B cell (primary cell): ENCODE measurements around the gene SFSWAP. TPM values are rescaled to one million over a fixed set of nuclear protein-coding genes. Genes with fewer than 3 reads are reported as not detected.
A peak's percentile ranks its signal among the peaks of the same experiment; 100 is the strongest.

Experiments
- ATAC-seq: fragments of 200-7000 bp; cut with Tn5 transposase; one replicate; pipeline ENCODE4 v1.10.0; 2021; ENCODE audit warnings: low read depth, mild to moderate bottlenecking, moderate number of reproducible peaks, moderate library complexity
- CTCF ChIA-PET: fragments of 350-600 bp; sonication (Branson Sonifier 250); formaldehyde crosslinking; loops from one replicate; lab custom pipeline; 2021; ENCODE audit warnings: antibody characterized with exemption, inconsistent platforms; lab: Charles Lee
- POLR2A ChIA-PET: fragments of 350-600 bp; sonication (Branson Sonifier 250); formaldehyde crosslinking; loops from one replicate; lab custom pipeline; 2021; ENCODE audit warnings: antibody characterized with exemption; lab: Charles Lee
- DNase-seq: peaks from one replicate; pipeline ENCODE4 v3.0.0; 2013
- H2AFZ ChIP-seq: 2 replicates; pipeline ENCODE4 v1.6.1; 2012; ENCODE audit warnings: mild to moderate bottlenecking, low read depth, low read length; ENCODE audit not compliant: insufficient read depth, poor library complexity, severe bottlenecking
- H3K27ac ChIP-seq, 2 donors: 1 replicate in 1 of 2; 2 replicates in 1 of 2; pipeline ENCODE4 v1.5.1; 2012 to 2013; ENCODE audit warnings: low read length in 2 of 2, mild to moderate bottlenecking in 2 of 2, moderate library complexity in 1 of 2
- H3K27me3 ChIP-seq, 4 experiments: fragments of 200-600 bp in 1 of 4; sonication (generic) in 1 of 4; replicated peaks in 1 of 4; 1 replicate in 2 of 4; 2 replicates in 2 of 4; pipeline versions ENCODE4 v1.6.1 to v1.7.0; 2013 to 2016; ENCODE audit warnings: low read length in 3 of 4, mild to moderate bottlenecking in 2 of 4, mixed read lengths in 1 of 4, moderate library complexity in 1 of 4; ENCODE audit not compliant: insufficient read depth in 4 of 4, control insufficient read depth in 3 of 4; ENCODE audit errors: control extremely low read depth in 1 of 4
- H3K36me3 ChIP-seq, 2 experiments: replicated peaks in 1 of 2; 1 replicate in 1 of 2; 2 replicates in 1 of 2; pipeline versions ENCODE4 v1.6.1 to v1.7.1; 2013; ENCODE audit warnings: low read length in 1 of 2; ENCODE audit not compliant: insufficient read depth in 2 of 2, control insufficient read depth in 1 of 2; ENCODE audit errors: control extremely low read depth in 1 of 2, extremely low read depth in 1 of 2
- H3K4me1 ChIP-seq, 2 donors: fragments of 200-600 bp in 1 of 2; sonication (generic) in 1 of 2; 1 replicate in 1 of 2; 2 replicates in 1 of 2; pipeline versions ENCODE4 v1.5.1 to v1.6.1; 2013 to 2017; ENCODE audit warnings: low read length in 2 of 2; ENCODE audit not compliant: control insufficient read depth in 2 of 2, insufficient read depth in 2 of 2
- H3K4me2 ChIP-seq: replicated peaks from 2 replicates; pipeline ENCODE3; 2012; ENCODE audit warnings: mild to moderate bottlenecking, low read depth, low read length; ENCODE audit not compliant: poor library complexity, severe bottlenecking
- H3K4me3 ChIP-seq, 5 experiments: fragments of 200-600 bp in 1 of 5; sonication (generic) in 1 of 5; 1 replicate in 3 of 5; 2 replicates in 2 of 5; pipeline versions ENCODE4 v1.5.1 to v1.7.0; 2011 to 2016; ENCODE audit warnings: low read length in 4 of 5, mild to moderate bottlenecking in 4 of 5, low read depth in 2 of 5, control low read depth in 1 of 5, moderate library complexity in 1 of 5; ENCODE audit not compliant: insufficient read depth in 1 of 5; ENCODE audit errors: control extremely low read depth in 1 of 5, extremely low read depth in 1 of 5
- H3K79me2 ChIP-seq: fragments of 200-600 bp; sonication (generic); one replicate; pipeline ENCODE4 v1.6.0; 2016; ENCODE audit warnings: low read length; ENCODE audit not compliant: control insufficient read depth, insufficient read depth
- H3K9ac ChIP-seq: fragments of 200-600 bp; sonication (generic); 2 replicates; pipeline ENCODE4 v1.6.1; 2017; ENCODE audit warnings: mild to moderate bottlenecking, low read length, moderate library complexity
- H3K9me3 ChIP-seq, 3 donors: one replicate each; pipeline versions ENCODE4 v1.6.1 to v1.7.1; 2013; ENCODE audit warnings: low read length in 2 of 3; ENCODE audit not compliant: control insufficient read depth in 2 of 3, insufficient read depth in 1 of 3; ENCODE audit errors: control extremely low read depth in 1 of 3
- H4K20me1 ChIP-seq: 2 replicates; pipeline ENCODE4 v1.6.0; 2012; ENCODE audit warnings: mild to moderate bottlenecking, low read length; ENCODE audit not compliant: insufficient read depth, control insufficient read depth, poor library complexity, severe bottlenecking
- H3K27ac Mint-ChIP-seq: one replicate; pipeline ENCODE4 v1.8.0; 2021; ENCODE audit warnings: mixed read lengths
- H3K27me3 Mint-ChIP-seq: one replicate; pipeline ENCODE4 v1.8.0; 2021; ENCODE audit warnings: mixed read lengths
- H3K4me1 Mint-ChIP-seq: one replicate; pipeline ENCODE4 v1.8.0; 2021; ENCODE audit warnings: mixed read lengths
- H3K4me3 Mint-ChIP-seq: one replicate; pipeline ENCODE4 v1.8.0; 2021; ENCODE audit warnings: mixed read lengths
- H3K9me3 Mint-ChIP-seq: one replicate; pipeline ENCODE4 v1.8.0; 2022; ENCODE audit warnings: mixed read lengths; ENCODE audit not compliant: insufficient read depth
- EZH2 ChIP-seq: IDR thresholded peaks from 2 replicates; pipeline ENCODE4 v1.6.1; 2012; ENCODE audit warnings: borderline replicate concordance, low read depth, mild to moderate bottlenecking, moderate library complexity, low read length; ENCODE audit not compliant: insufficient read depth, poor library complexity, severe bottlenecking
- WGBS: methylation state at CpG from one replicate; pipeline ENCODE4 v1.1.5; 2013; ENCODE audit warnings: missing lambda C conversion rate; ENCODE audit not compliant: insufficient coverage; 5-methylcytosine and 5-hydroxymethylcytosine counted together
- intact Hi-C: fragments of 100-400 bp; cut with micrococcal nuclease; formaldehyde crosslinking; loops from one replicate; pipeline ENCODE4 v1.10.0; 2022
- polyA plus RNA-seq: library from polyadenylated mRNA; depleted of rRNA; stranded (reverse); fragments of >200 nt; gene quantifications from 2 replicates; pipeline ENCODE4 v1.2.3, GENCODE V29; 2012
- total RNA-seq, 2 donors: library from RNA; stranded (reverse); fragments of 120-200 nt in 1 of 2; gene quantifications; 1 replicate in 1 of 2; 2 replicates in 1 of 2; pipeline versions ENCODE4 v1.2.3 to v1.2.4, GENCODE V29; 2013 to 2022
- TF ChIP-seq, protein P1 (sequence below): fragments of 200-600 bp; IDR thresholded peaks from one replicate; pipeline ENCODE4 v1.8.0; 2022; ENCODE audit warnings: antibody characterized with exemption, mild to moderate bottlenecking

The SFSWAP gene
- total and polyA plus RNA-seq, 2 donors (not counting 1 experiment from before 2014, with no cell fraction given): 69.3 to 122 TPM

DNA sequence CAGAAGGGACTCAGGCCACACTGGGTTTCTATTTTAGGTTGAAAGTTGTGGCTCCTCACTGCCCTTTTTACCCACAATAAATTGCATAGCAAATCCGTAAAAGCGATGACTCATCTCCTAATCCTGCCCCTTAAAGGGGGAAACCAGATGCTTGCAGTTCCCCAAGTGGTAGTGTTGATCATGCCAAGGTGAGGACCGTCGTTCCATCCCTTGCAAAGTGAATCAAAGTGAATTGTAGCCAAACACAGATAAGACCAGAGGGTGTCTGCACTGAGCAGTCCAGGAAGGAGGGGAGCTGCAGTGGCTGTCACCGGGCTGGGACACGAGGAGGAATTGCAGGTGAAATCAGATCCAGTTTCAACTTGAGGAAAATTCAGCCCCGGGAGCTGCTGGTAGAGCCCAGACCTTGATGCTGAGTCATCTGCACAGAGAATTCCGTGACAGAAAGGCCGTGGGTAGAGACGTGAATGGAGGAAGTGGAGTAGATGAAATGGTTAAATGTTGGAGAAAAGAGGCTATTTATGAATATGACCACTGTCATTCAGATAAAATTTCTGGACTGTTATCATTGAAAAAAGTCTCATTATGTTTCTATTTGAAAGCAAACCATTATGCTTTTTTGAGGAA, 73.1 kb downstream of the SFSWAP start:
- Histone ChIP-seq H3K27ac (no peak overlapping the region), H3K4me3 (no peak overlapping the region), H4K20me1 (no peaks in the 10 kb centered on the region), H2AFZ (no peak overlapping the region), H3K27me3 (no peaks in the 10 kb centered on the region), H3K4me1 (peaks cover 9 to 15% of the 10 kb centered on the region in 2 donors), H3K79me2 (peaks cover 12% of the 10 kb centered on the region), H3K9ac (no peak overlapping the region), H3K9me3 (no peaks in the 10 kb centered on the region), H3K4me2 (peak overlapping the region; percentile 43), H3K36me3 (peaks cover 5 to 70% of the 10 kb centered on the region in 2 experiments)
- ChIA-PET CTCF (interaction anchor here (1.3 kb wide), 1 partner anchor 29 kb away, joined by 4 read pairs; no protein-coding TSS in a partner anchor), POLR2A (no interaction called here)
- H3K4me3 Mint-ChIP-seq: no peak overlapping the region
- H3K27me3 Mint-ChIP-seq: no peaks in the 10 kb centered on the region
- intact Hi-C loops: no loop called here
- H3K9me3 Mint-ChIP-seq: no peaks in the 10 kb centered on the region
- peaks cover 9% of the 10 kb centered on the region for H3K4me1 Mint-ChIP-seq
- ATAC-seq (peak; percentile 33), DNase-seq (no peak)
- WGBS: 39% methylated on average over 8 of the region's 10 CpGs
- peak overlapping the region; percentile 2 for H3K27ac Mint-ChIP-seq
- TF ChIP-seq EZH2: no peak
- TF ChIP-seq, protein P1, sequence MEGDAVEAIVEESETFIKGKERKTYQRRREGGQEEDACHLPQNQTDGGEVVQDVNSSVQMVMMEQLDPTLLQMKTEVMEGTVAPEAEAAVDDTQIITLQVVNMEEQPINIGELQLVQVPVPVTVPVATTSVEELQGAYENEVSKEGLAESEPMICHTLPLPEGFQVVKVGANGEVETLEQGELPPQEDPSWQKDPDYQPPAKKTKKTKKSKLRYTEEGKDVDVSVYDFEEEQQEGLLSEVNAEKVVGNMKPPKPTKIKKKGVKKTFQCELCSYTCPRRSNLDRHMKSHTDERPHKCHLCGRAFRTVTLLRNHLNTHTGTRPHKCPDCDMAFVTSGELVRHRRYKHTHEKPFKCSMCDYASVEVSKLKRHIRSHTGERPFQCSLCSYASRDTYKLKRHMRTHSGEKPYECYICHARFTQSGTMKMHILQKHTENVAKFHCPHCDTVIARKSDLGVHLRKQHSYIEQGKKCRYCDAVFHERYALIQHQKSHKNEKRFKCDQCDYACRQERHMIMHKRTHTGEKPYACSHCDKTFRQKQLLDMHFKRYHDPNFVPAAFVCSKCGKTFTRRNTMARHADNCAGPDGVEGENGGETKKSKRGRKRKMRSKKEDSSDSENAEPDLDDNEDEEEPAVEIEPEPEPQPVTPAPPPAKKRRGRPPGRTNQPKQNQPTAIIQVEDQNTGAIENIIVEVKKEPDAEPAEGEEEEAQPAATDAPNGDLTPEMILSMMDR: no peak

DNA sequence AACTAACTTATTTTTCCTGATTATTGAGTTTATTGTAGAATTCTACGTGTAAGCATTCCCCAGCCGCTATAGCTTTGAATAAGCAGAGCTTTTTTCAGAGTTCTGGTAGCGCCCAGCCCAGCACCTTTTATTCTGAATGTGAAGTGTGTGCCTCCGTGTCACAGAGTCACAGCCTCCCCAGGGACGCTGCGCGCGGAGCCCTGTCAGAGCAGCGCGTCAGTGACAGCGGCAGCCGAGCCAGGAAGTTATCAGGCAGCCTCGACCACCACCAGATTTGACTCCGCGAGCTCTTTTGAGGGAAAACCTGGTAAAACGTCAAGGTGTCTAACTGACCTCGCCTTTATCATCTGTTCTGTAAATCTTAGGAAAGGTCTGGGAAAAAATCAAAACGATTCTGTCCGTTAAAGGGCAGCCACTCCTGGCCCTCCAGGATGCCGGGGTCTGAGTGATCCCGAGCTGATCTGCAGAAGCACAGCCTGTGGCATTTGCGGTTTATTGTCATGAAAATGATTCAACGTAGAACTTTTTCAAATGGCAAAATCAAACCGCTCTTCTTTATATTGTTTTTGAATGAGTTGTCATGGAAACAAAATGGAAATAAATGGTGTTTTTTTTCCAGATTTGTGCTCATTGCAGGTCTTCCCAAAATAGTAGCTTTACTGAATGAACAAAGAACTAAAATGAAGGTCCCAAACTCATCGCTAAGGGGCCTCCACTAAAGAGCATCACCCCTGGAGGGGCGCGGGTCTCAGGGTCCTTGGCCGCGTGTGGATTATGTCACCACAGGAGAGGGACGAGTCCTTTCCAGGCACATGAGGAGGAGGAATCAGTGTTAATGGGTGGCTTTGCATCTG, 74.2 kb downstream of the SFSWAP start:
- WGBS: 97% methylated on average over 20 of the region's 30 CpGs
- H2AFZ ChIP-seq: no peak overlapping the region
- H3K36me3 ChIP-seq: peaks cover 1 to 71% of the 10 kb centered on the region in 2 experiments
- ChIA-PET POLR2A (no interaction called here), CTCF (interaction anchor here (1.1 kb wide), 1 partner anchor 30 kb away, joined by 3 read pairs; no protein-coding TSS in a partner anchor)
- H3K27me3 Mint-ChIP-seq: no peaks in the 10 kb centered on the region
- H3K79me2 ChIP-seq: peaks cover 12% of the 10 kb centered on the region
- TF ChIP-seq EZH2: no peak
- TF ChIP-seq, protein P1: no peak
- H3K4me2 ChIP-seq: no peak overlapping the region
- H3K9me3 Mint-ChIP-seq: no peaks in the 10 kb centered on the region
- no peak for ATAC-seq
- no peaks in the 10 kb centered on the region for H4K20me1 ChIP-seq
- H3K27me3 ChIP-seq: no peaks in the 10 kb centered on the region
- H3K27ac Mint-ChIP-seq: peak overlapping the region; percentile 32
- H3K4me3 Mint-ChIP-seq: no peak overlapping the region
- H3K4me3 ChIP-seq: no peak overlapping the region
- intact Hi-C loops: no loop called here
- no peak for DNase-seq
- H3K4me1 ChIP-seq: peaks cover 9 to 15% of the 10 kb centered on the region in 2 donors
- no peaks in the 10 kb centered on the region for H3K9me3 ChIP-seq
- H3K27ac ChIP-seq: no peak overlapping the region
- peaks cover 9% of the 10 kb centered on the region for H3K4me1 Mint-ChIP-seq
- no peak overlapping the region for H3K9ac ChIP-seq
